ENCODE data around the gene AURKAIP1. TPM values are rescaled to one million over a fixed set of nuclear protein-coding genes. Genes with fewer than 3 reads are reported as not detected.

Gene AURKAIP1
- total and polyA plus RNA-seq, 9 of the 15 experiments (the other 6 are each of a cell fraction or from before 2014, with no cell fraction given) = 7.8 to 478 (median 92.0) TPM

- TF ChIP-seq, protein P1, sequence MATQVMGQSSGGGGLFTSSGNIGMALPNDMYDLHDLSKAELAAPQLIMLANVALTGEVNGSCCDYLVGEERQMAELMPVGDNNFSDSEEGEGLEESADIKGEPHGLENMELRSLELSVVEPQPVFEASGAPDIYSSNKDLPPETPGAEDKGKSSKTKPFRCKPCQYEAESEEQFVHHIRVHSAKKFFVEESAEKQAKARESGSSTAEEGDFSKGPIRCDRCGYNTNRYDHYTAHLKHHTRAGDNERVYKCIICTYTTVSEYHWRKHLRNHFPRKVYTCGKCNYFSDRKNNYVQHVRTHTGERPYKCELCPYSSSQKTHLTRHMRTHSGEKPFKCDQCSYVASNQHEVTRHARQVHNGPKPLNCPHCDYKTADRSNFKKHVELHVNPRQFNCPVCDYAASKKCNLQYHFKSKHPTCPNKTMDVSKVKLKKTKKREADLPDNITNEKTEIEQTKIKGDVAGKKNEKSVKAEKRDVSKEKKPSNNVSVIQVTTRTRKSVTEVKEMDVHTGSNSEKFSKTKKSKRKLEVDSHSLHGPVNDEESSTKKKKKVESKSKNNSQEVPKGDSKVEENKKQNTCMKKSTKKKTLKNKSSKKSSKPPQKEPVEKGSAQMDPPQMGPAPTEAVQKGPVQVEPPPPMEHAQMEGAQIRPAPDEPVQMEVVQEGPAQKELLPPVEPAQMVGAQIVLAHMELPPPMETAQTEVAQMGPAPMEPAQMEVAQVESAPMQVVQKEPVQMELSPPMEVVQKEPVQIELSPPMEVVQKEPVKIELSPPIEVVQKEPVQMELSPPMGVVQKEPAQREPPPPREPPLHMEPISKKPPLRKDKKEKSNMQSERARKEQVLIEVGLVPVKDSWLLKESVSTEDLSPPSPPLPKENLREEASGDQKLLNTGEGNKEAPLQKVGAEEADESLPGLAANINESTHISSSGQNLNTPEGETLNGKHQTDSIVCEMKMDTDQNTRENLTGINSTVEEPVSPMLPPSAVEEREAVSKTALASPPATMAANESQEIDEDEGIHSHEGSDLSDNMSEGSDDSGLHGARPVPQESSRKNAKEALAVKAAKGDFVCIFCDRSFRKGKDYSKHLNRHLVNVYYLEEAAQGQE (IDR thresholded peaks at IDR 0.05; ENCODE audit: borderline replicate concordance) = no peak
- TF ChIP-seq, protein P1 (CRISPR knock-in tag; IDR thresholded peaks at IDR 0.05; ENCODE audit: low read depth) = no peak
- TF ChIP-seq, protein P2, sequence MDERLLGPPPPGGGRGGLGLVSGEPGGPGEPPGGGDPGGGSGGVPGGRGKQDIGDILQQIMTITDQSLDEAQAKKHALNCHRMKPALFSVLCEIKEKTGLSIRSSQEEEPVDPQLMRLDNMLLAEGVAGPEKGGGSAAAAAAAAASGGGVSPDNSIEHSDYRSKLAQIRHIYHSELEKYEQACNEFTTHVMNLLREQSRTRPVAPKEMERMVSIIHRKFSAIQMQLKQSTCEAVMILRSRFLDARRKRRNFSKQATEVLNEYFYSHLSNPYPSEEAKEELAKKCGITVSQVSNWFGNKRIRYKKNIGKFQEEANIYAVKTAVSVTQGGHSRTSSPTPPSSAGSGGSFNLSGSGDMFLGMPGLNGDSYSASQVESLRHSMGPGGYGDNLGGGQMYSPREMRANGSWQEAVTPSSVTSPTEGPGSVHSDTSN (CRISPR knock-in tag; IDR thresholded peaks at IDR 0.05; ENCODE audit: low read depth) = no peak
- TF ChIP-seq, protein P2 (tag; conservative IDR thresholded peaks at IDR 0.05; ENCODE audit: low read depth) = no peak
- TF ChIP-seq CREM (IDR thresholded peaks at IDR 0.05; ENCODE audit: low read depth) (0 out of 2 replicates have a peak, but pooled peaks have one; percentile 8), DPF2 (IDR thresholded peaks at IDR 0.05) (0 out of 2 replicates have a peak, but pooled peaks have one; percentile 19), ZNF274 (IDR thresholded peaks at IDR 0.05; ENCODE audit: borderline replicate concordance, low read depth, low read length) (no peak), E2F4 (CRISPR knock-in tag; IDR thresholded peaks at IDR 0.05; ENCODE audit: low read depth) (no peak), NR2C2 (CRISPR knock-in tag; IDR thresholded peaks at IDR 0.05) (no peak), NR2C2 (tag; IDR thresholded peaks at IDR 0.05) (no peak; the same call in none of the 2 replicates), RBFOX2 (IDR thresholded peaks at IDR 0.05; ENCODE audit: low read depth, low read length) (peak; percentile 88), TEAD4 (IDR thresholded peaks at IDR 0.05; ENCODE audit: low read length) (no peak), TEAD4 (CRISPR knock-in tag; IDR thresholded peaks at IDR 0.05; ENCODE audit: borderline replicate concordance) (0 out of 2 replicates have a peak, but pooled peaks have one; percentile 75), IFI16 (CRISPR knock-in tag; IDR thresholded peaks at IDR 0.05) (no peak)
- TF ChIP-seq, protein P3, sequence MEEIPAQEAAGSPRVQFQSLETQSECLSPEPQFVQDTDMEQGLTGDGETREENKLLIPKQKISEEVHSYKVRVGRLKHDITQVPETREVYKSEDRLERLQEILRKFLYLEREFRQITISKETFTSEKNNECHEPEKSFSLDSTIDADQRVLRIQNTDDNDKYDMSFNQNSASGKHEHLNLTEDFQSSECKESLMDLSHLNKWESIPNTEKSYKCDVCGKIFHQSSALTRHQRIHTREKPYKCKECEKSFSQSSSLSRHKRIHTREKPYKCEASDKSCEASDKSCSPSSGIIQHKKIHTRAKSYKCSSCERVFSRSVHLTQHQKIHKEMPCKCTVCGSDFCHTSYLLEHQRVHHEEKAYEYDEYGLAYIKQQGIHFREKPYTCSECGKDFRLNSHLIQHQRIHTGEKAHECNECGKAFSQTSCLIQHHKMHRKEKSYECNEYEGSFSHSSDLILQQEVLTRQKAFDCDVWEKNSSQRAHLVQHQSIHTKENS (CRISPR knock-in tag; IDR thresholded peaks at IDR 0.05) = no peak
Measured at GRCh38 chr1:1407636-1408318, 32.8 kb upstream of the AURKAIP1 start (continued).

Data from K562 (cell line).